GM18511 (cell line): Measurements from ENCODE around the gene KMT2B.

Source experiments
- ATAC-seq: cut with Tn5 transposase; IDR thresholded peaks from one replicate; pipeline ENCODE4 v1.9.1; 2021; ENCODE audit warnings: mild to moderate bottlenecking, moderate library complexity; ENCODE audit not compliant: unreplicated experiment

The KMT2B gene

DNA sequence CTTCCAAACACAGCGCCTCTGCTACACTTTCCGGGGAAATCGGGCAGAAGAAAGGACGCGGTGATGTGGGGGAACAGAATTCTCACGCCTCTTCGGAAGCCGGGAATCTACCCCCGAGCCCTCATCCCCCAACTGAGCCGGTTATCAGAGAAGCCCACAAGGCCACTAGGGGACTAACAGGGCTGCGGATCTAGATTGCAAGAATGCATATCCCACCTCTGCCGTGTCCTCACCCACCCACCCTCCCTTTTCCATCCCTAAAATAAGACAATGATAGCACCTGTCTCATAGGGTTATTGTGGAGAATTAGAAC, 23.4 kb downstream of the KMT2B start:
- no peak for ATAC-seq

- ATAC-seq, result no peak
These were observed 24.4 kb downstream of the KMT2B start, which contains the start of gene IGFLR1 for GRCh38 chr19:35742121-35742724. TSS of gene IGFLR1 (minus strand) at chr19:35742452. CDS start at chr19:35741180, 1,272 bp downstream.

DNA sequence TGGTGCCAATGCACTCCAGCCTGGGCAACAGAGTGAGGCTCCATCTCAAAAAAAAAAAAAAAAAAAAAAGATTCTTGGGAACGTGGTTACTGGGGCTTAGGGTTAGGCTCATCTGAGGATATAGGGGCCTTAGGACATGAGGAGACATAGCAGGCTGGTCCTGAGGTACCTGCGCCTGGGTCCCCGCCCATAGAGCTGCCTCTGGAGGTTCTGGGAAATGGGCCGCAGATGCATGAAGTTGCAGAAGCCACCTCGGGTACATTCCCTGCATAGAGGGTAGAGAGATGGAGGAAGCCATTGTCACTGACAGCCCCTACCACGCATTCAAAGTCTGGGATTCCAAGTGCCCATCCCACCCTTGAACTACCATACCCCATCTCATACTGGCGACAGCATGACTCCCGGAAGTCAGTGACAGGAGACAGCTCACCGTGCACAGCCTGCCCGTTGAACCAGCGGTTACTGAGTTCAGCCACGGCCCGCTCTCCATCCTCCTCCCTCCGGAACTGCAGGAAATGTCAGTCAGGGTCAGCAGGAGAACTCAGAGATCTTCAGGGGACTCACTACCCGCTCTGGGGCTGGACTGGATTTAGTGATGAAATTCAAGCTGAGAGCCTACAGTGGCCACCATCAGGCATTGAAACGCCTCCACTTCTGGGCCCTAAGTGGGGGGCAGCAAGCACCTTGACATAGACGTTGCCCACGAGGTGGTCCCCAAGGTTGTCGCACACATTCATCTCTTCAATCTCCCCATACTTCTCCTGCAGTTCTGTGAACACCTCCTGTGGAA, 26.0 kb downstream of the KMT2B start:
- no peak for ATAC-seq

DNA sequence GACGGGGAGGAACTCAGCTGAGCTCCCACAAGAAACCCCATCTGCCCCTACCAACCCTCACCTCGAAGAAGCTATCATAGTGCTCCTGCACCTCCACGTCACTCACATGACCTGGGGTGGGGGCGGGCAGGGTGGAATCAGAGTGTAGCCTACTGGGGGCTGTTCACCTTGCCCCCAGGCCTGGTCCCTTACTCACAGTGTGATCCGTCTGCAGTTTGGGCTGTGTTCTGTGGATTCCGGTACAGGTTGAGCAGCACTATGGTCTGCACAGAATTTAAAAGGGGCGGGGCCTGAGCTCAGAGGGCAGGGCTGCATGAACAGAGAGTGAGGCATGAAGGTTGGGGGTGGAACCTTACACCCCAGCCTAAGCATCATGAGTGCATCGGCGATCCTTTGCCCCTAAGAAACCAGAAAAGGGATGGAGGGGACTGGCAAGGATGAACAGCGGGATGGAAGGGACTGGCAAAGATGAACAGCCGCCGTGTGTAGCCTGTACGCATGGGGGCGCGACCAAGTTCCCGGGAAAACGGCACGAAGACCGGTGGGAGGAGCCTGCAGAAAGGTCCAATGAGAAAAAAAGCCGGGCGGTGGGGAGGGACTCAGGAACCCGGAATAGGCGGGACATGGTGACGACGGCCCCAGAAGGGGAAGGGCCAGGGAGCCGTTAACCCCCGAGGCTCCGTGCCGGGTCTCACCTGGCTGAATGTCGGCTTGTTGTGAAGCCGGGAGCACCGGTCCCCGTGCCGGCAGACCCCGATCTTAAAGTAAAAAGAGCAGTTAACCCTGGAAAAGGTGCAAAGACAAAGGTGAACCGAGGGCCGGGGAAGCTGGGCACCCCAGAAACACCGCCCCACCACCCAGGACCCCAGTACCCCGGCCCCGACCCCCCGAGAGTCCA, 26.9 kb downstream of the KMT2B start:
- ATAC-seq, result peak; percentile 43

DNA sequence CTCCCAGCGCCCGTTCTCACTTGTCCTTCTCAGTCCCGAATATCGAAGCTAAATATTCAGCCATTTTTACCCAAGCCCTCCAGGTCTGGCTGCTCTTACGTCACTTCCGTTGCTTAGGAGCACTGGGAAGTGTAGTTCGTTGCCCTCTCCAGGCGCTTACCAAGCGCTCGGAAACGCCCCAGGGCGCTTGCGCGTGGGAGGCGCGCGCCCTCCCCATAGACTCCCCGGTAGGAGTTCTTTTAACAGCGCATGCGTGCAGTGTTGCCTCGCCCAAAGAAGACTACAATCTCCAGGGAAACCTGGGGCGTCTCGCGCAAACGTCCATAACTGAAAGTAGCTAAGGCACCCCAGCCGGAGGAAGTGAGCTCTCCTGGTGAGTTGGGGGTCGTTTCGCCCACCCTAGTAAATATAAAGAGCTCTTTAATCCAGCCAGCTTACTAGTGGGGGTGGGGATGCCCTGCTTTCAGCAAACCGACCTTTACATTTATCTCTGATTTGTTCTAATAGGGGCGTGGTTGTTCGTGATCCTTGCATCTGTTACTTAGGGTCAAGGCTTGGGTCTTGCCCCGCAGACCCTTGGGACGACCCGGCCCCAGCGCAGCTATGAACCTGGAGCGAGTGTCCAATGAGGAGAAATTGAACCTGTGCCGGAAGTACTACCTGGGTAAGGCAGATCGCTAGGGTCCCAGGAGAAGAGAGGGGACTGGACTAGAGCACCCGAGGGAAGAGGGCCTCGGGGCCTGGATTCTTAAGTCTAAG, 27.7 kb downstream of the KMT2B start, which contains the start of the genes PSENEN and U2AF1L4:
TSS of gene PSENEN (plus strand) at position 324 of the 759 bp plus-strand sequence. CDS start at position 604, 280 bp downstream.
TSS of gene U2AF1L4 (minus strand) at position 91 of the 759 bp plus-strand sequence. CDS start at position 64, 27 bp downstream.
- peak; percentile 45 for ATAC-seq

DNA sequence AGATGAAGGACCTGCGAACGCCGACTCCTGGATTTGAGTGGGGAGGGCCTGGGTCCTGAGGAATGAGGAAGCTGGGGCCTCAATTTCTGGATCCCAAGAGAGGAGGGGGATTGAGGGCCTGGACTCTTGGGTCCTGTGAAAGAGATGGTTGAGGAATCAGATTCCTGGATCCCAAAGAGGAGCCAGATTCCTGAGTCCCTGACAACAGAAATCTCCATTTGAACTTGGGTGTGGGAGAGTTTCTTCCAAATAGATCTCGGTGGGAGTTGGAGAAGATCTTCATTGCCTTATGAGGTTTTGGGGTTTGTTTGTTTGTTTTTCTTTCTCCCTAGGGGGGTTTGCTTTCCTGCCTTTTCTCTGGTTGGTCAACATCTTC, 28.3 kb downstream of the KMT2B start:
- no peak for ATAC-seq

DNA sequence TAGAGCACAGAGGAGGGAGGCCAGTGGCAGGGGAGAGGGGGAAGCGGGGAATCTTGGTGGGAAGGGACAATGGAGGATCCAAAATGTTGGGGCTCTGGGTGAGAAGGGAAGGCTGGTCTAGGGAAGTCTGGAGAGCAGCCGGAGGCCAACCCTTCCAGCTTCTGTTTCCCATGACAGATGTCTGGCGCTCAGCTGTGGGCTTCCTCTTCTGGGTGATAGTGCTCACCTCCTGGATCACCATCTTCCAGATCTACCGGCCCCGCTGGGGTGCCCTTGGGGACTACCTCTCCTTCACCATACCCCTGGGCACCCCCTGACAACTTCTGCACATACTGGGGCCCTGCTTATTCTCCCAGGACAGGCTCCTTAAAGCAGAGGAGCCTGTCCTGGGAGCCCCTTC, 28.7 kb downstream of the KMT2B start:
- no peak for ATAC-seq

DNA sequence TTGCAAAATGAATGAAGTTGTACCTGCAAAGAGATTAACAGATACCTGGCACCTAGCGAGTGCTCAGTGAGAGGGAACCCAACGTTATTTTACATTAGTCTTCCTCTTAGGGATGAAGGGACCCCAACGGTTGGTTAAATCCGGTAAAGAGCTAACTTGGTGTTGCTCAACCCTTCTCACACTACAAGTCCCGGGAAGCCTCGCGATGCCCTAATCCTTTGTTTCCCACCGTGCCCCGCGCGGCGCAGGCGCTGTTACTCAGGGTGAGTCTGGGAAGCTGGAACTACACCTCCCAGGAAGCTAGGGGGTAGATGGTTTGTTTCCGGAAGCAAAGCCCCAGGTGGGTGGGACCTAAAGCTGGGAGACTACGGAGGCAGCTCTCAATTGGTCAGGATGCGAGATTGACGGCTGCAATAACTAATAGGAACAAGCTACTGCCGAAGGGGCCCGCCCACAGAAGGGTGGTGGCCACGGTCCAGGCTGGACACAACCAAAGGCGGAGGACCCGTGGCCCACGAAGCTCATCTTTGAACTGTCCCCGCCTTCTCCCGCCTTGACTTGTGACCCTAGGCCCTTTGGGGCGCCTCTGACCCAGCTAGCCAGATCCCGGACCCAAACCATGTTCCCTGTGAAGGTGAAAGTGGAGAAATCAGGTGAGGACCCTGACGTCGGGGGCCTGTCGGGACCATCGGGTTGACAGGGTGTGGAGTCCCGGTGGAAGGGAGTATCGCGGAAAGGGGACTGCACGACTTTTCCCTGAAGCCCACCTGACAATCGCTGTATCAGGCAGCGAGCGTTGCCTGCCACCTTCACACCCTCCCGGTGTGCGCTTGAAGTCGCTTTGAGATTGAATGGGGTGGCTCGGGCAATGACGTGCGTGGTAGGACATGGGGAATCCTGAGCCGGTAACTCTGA, 30.6 kb downstream of the KMT2B start, which contains the start of gene LIN37:
TSS of gene LIN37 (plus strand) at position 471 of the 915 bp plus-strand sequence. CDS start at position 620, 149 bp downstream.
- peak; percentile 75 for ATAC-seq

DNA sequence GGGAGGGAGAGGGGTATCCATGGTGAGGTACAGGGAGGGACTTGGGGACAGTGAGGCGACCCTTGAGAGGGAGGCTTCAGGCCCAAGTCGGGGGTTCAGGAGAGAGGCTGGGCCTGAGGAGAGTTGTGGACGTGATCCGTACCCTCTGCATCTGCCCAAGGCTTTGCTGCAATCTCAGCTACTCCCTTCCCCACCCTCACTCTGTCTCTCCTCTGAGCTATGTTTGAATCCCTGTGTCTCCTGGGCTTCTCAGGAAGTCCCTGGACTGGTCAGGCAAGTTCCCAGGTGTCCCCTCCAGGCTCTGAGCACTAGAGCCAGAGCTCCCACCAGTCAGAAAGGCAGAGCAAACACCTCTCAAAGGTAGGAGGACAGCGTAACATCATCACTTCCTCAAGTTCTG, 32.4 kb downstream of the KMT2B start:
- no peak for ATAC-seq

GRCh38 chr19:35751839-35752745, 34.3 kb downstream of the KMT2B start:
- no peak for ATAC-seq

- no peak for ATAC-seq
These were observed 35.0 kb downstream of the KMT2B start for GRCh38 chr19:35752746-35753350.

DNA sequence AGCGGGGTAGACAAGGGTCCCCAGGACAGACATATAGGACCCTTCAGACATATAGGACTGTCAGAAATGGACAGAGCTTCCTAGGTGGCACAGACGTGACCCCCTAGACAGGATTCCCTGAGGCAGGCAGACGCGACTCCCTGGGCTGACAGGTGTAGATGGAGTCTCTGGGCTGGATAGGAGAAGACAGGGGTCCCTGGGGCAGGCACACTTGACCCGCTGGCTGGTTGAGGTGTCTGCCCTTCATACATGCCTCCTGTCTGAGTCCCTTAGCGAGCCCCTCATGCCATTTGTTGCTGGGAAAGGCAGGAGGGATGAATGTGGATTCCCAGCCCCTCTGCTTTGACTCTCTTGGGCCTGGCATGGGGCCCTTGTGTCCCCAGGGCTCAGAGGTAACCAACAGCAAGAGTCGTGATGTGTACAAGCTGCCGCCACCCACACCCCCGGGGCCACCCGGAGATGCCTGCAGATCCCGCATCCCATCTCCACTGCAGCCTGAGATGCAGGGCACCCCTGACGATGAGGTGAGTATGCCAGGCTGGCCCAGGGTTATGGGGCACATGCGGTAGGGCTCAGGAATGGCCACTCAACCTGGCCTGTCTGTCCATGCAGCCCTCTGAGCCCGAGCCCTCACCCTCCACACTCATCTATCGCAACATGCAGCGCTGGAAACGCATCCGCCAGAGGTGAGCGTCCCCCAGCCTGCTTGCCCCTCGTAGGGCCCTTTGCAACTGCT, 36.0 kb downstream of the KMT2B start:
- no peak for ATAC-seq

DNA sequence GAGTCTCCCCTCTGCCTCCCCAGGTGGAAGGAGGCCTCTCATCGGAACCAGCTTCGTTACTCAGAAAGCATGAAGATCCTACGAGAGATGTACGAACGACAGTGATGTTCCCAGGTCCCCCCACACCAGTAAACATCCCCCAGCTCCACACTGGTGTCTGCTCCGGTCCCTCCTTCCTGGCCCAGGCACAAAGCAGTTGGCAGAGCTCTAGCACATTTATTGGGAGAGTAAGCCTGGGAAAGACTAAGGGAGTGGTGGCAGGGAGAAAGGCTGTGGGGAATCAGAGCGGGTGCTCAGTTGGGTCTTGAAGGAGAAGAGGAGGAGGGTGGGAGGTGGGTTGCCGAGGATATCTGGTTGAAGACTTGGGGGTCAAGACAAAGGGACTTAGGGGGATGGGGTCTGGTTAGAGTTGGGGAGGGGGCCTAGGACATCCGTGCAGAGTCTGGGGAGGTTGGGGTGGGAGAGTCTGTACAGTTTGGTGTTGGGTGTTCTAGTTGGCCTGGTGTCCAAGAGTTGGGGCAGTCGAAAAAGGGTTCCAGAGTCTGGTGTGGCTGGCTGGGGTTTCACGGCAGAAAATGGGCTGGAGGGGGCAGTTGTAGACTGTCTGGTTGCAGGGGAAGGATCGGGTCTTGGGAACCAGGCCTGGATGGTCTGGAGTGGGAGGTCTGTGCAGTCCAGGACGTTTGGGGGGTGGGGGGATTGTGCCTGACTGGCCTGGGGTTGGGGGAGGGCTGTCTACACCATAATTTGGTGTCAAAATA, 36.7 kb downstream of the KMT2B start:
- no peak for ATAC-seq

GRCh38 chr19:35755131-35755549, 37.3 kb downstream of the KMT2B start:
- no peak for ATAC-seq

DNA sequence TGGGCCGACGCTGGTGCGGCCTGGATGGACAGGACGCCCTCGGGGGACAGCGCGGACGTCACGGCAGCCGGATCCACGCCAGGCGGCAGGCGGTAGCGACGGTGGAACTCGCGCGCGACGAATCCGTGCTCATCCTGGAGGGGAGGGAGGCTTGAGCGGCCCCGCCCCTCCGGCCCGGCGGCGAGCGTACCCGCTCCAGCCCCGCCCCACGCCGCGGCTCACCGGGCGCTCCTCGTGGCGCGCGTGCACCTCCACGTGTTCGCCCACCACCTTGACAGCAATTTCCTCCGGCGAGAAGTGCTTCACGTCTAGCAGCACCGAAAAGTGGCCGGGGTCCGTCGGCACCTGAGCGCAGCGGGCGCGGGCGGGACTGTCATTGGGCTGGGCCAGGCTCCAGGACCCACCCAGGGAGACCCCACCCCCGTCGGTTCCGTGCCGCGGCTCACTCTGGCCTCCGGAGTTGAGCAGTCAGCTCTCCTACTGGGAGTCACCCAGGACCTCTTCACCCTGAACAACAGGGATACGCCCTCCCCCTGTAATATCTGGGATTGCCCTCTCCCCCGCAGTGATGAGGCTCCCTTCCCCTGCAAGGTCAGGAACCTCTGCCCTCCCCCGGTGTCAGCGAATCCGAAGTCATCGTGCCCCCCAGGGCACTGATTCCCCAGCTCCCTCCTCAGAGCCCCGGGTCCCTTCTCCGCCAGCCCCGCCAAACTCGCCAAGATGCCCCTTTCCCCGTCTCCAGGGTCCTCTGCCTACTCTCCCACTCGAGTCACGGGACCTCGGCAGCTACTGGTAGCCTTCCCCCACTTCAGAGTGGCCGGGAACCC, 38.0 kb downstream of the KMT2B start:
- ATAC-seq, result no peak
